Nephron progenitor cell (in vitro differentiated cells): ENCODE results near the gene FASTKD2.

Experiments used
- DNase-seq: peaks from one replicate; pipeline ENCODE4 v3.0.0; 2021
- H3K27ac Mint-ChIP-seq: 2 replicates; pipeline ENCODE4 v1.8.0; 2021; ENCODE audit warnings: mild to moderate bottlenecking, moderate library complexity, mixed read lengths
- H3K27me3 Mint-ChIP-seq: 2 replicates; pipeline ENCODE4 v1.8.0; 2021; ENCODE audit warnings: mild to moderate bottlenecking, low read depth, mixed read lengths; ENCODE audit not compliant: poor library complexity
- H3K36me3 Mint-ChIP-seq: 2 replicates; pipeline ENCODE4 v1.8.0; 2021; ENCODE audit warnings: low read depth, mixed read lengths
- H3K4me1 Mint-ChIP-seq: 2 replicates; pipeline ENCODE4 v1.8.0; 2021; ENCODE audit warnings: mixed read lengths
- H3K4me3 Mint-ChIP-seq: 2 replicates; pipeline ENCODE4 v1.8.0; 2021; ENCODE audit warnings: mild to moderate bottlenecking, moderate library complexity, mixed read lengths
- H3K9me3 Mint-ChIP-seq: 2 replicates; pipeline ENCODE4 v1.8.0; 2021; ENCODE audit warnings: mild to moderate bottlenecking, moderate library complexity, mixed read lengths
- TF ChIP-seq, protein P1 (sequence below): fragments of 200-600 bp; sonication (generic); IDR thresholded peaks from 2 replicates; pipeline ENCODE4 v1.5.0; 2021; ENCODE audit warnings: antibody characterized with exemption

The FASTKD2 gene

DNA sequence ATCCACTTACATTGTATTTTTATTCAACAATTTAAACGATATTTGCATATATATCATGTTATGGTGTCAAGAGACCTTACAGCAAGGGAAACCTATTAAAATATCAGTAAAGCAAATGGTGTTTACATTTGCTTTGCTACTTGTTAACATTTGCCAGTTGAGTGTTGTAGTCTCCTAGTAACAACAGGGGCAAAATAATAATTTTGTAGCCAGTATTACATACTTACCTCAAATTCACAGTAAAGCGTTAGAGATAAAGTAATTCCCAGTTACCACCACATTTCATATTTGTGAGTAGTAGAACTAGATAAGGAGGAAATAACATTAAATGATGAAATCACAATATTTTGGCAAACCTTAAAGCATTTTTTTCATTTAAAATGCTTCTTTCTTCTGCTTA is 71.3 kb downstream of the FASTKD2 start:
- H3K9me3 Mint-ChIP-seq, result peaks cover 16% of the 10 kb centered on the region
- H3K36me3 Mint-ChIP-seq, result peaks cover 12% of the 10 kb centered on the region
- H3K4me3 Mint-ChIP-seq, result no peak overlapping the region
- H3K27me3 Mint-ChIP-seq, result no peaks in the 10 kb centered on the region
- no peaks in the 10 kb centered on the region for H3K4me1 Mint-ChIP-seq
- no peak for DNase-seq
- no peak overlapping the region for H3K27ac Mint-ChIP-seq
- TF ChIP-seq, protein P1, sequence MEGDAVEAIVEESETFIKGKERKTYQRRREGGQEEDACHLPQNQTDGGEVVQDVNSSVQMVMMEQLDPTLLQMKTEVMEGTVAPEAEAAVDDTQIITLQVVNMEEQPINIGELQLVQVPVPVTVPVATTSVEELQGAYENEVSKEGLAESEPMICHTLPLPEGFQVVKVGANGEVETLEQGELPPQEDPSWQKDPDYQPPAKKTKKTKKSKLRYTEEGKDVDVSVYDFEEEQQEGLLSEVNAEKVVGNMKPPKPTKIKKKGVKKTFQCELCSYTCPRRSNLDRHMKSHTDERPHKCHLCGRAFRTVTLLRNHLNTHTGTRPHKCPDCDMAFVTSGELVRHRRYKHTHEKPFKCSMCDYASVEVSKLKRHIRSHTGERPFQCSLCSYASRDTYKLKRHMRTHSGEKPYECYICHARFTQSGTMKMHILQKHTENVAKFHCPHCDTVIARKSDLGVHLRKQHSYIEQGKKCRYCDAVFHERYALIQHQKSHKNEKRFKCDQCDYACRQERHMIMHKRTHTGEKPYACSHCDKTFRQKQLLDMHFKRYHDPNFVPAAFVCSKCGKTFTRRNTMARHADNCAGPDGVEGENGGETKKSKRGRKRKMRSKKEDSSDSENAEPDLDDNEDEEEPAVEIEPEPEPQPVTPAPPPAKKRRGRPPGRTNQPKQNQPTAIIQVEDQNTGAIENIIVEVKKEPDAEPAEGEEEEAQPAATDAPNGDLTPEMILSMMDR, result no peak

DNA sequence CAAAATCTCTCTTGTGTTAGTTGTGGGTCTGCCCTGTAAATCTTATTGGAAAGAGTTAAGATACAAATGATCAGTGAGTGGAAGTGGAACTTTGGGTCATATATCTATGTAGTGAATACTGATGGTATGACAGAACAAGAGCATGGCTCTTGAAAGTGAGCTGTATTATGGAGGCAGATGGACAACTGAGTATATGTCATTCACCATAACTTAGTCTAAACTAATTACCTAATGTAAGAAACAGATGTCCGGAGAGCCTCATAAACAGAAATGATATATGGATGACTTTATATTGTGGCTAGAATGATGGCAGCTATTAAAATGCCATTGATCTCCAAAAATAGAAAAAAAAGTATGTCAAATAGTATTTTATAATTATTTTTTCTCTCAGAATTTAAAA is 72.4 kb downstream of the FASTKD2 start:
- DNase-seq, result no peak
- no peaks in the 10 kb centered on the region for H3K4me1 Mint-ChIP-seq
- no peaks in the 10 kb centered on the region for H3K27me3 Mint-ChIP-seq
- no peak overlapping the region for H3K4me3 Mint-ChIP-seq
- H3K9me3 Mint-ChIP-seq, result peaks cover 16% of the 10 kb centered on the region
- H3K27ac Mint-ChIP-seq, result no peak overlapping the region
- peaks cover 12% of the 10 kb centered on the region for H3K36me3 Mint-ChIP-seq
- TF ChIP-seq, protein P1, result no peak

DNA sequence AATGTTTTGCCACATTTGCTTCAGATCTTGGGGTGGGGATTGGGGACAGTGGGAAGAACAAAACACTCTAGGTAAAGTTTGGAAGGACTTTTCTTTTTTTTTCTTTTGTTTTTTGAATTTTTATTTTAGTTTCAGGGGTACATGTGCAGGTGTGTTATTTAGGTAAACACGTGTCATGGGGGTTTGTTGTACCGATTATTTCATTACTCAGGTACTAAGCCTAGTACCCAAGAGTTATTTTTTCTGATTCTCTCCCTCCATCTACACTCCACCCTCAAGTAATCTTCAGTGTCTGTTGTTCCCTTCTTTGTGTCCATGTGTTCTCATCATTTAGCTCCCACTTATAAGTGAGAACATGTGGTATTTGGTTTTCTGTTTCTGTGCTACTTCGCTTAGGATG is 73.3 kb downstream of the FASTKD2 start:
- Mint-ChIP-seq H3K36me3 (peaks cover 4% of the 10 kb centered on the region), H3K27ac (no peak overlapping the region), H3K4me1 (no peaks in the 10 kb centered on the region), H3K27me3 (no peaks in the 10 kb centered on the region), H3K4me3 (no peak overlapping the region), H3K9me3 (peaks cover 9% of the 10 kb centered on the region)
- no peak for DNase-seq
- TF ChIP-seq, protein P1, result no peak

DNA sequence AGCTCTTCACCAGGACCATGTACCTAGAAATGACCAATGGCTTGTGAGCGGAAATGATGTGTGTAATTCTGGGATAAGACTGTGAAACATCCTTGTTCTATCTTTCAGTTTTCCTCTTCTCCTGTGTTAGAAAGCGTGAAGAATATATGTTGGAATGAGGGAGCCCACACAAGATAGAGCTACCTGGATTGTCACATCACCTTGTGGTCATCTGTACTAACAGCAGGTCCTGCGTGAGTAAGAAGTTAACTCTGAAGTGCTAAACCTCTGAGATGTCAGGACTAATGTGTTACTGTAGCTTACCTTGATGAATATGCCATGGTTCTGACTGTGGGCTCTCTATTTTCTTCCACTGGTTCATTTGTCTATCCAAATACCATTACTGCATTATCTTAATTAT is 75.6 kb downstream of the FASTKD2 start:
- TF ChIP-seq, protein P1, result no peak
- H3K9me3 Mint-ChIP-seq, result no peaks in the 10 kb centered on the region
- no peaks in the 10 kb centered on the region for H3K36me3 Mint-ChIP-seq
- no peak overlapping the region for H3K27ac Mint-ChIP-seq
- H3K4me1 Mint-ChIP-seq, result no peaks in the 10 kb centered on the region
- no peak for DNase-seq
- no peak overlapping the region for H3K4me3 Mint-ChIP-seq
- no peaks in the 10 kb centered on the region for H3K27me3 Mint-ChIP-seq
